MM.1S (cell line): ENCODE measurements around the gene MAP3K4.

Experiments
- EZH2 ChIP-seq: fragments of 300-600 bp; sonication (generic); optimal IDR thresholded peaks from 2 replicates; pipeline ENCODE3; 2017; ENCODE audit warnings: low read depth, mild to moderate bottlenecking, antibody characterized with exemption, low read length, mixed read lengths
- EZH2phosphoT487 ChIP-seq: fragments of 300-600 bp; sonication (generic); IDR thresholded peaks from 2 replicates; pipeline ENCODE4 v1.6.1; 2018; ENCODE audit warnings: antibody characterized with exemption, low read length
- TF ChIP-seq, protein P1 (sequence below): fragments of 300-600 bp; sonication (generic); IDR thresholded peaks from 2 replicates; pipeline ENCODE4 v1.5.1; 2016; ENCODE audit warnings: antibody characterized with exemption, low read length, mixed read lengths

DNA sequence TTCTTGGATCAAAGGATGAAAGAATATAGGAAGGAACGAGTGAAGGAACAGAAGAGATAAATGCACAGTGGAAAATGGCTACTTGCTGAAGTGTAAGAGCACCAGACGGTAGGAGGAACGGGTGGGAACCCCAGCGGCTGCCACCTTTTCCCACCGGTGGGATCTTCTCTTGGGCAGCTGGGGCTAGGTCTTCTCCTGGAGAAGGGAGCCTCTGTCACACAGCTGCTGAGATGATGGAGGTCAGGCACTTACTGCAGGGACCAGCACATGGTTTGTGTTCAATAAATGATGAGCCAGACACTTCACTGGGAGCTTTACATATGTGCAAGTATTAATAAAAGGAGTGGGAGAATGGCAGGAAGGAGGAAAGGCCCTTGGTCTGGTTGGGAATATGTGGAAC lies 158.6 kb downstream of the MAP3K4 start:
- TF ChIP-seq, protein P1, sequence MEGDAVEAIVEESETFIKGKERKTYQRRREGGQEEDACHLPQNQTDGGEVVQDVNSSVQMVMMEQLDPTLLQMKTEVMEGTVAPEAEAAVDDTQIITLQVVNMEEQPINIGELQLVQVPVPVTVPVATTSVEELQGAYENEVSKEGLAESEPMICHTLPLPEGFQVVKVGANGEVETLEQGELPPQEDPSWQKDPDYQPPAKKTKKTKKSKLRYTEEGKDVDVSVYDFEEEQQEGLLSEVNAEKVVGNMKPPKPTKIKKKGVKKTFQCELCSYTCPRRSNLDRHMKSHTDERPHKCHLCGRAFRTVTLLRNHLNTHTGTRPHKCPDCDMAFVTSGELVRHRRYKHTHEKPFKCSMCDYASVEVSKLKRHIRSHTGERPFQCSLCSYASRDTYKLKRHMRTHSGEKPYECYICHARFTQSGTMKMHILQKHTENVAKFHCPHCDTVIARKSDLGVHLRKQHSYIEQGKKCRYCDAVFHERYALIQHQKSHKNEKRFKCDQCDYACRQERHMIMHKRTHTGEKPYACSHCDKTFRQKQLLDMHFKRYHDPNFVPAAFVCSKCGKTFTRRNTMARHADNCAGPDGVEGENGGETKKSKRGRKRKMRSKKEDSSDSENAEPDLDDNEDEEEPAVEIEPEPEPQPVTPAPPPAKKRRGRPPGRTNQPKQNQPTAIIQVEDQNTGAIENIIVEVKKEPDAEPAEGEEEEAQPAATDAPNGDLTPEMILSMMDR, result no peak
- no peak for TF ChIP-seq EZH2
- TF ChIP-seq EZH2phosphoT487, result no peak
